HG03558 (cell line): Measurements from ENCODE around the gene AGBL5.

Experiments
- ATAC-seq: cut with Tn5 transposase; IDR thresholded peaks from one replicate; pipeline ENCODE4 v1.9.1; 2021; ENCODE audit warnings: moderate number of reproducible peaks; ENCODE audit not compliant: unreplicated experiment; ENCODE audit errors: extremely low read depth

AGBL5 gene

DNA sequence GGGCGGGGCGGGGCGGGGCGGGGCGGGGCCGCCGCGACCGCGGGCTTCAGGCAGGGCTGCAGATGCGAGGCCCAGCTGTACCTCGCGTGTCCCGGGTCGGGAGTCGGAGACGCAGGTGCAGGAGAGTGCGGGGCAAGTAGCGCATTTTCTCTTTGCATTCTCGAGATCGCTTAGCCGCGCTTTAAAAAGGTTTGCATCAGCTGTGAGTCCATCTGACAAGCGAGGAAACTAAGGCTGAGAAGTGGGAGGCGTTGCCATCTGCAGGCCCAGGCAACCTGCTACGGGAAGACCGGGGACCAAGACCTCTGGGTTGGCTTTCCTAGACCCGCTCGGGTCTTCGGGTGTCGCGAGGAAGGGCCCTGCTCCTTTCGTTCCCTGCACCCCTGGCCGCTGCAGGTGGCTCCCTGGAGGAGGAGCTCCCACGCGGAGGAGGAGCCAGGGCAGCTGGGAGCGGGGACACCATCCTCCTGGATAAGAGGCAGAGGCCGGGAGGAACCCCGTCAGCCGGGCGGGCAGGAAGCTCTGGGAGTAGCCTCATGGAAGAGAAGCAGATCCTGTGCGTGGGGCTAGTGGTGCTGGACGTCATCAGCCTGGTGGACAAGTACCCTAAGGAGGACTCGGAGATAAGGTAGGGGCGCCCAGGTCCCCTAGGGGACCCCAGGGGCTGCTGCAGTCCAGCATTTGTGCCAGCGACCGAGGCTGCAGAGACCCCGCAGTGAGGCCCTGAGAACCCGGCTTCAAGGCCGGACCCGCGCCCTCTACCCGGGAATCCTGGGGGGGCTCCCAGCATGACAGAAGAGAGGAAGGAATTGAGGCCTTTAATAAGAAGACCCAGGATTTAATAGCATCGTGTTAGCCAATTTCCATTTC is 35.5 kb downstream of the AGBL5 start, which contains the start of gene KHK:
KHK (plus strand) TSS at position 49 of the 870 bp plus-strand sequence; CDS start at position 537, 488 bp downstream.
- no peak for ATAC-seq

DNA sequence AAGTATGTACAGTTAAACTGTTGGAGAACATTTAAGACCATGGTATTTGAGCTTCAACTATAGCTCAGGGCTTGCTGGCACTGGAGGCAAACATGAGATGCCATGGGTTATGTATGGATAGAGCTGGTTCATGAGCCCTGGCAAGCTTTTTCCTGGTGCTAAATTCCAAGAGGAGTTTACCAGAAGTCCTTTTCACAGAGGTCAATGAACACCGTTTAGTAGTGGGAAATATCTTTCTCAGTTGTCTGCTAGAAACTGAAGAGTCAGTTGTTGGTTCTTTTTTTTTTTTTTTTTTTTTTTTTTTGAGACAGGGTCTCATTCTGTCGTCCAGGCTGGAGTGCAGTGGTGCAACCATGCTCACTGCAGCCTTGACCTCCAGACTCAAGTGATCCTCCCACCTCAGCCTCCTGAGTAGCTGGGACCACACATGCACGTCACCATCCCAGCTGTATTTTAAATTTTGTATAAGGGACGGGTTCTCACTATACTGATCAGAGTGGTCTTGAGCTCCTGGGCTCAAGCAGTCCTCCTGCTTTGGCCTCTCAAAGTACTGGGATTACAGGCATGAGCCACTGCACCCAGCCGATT is 36.4 kb downstream of the AGBL5 start:
- ATAC-seq: no peak

DNA sequence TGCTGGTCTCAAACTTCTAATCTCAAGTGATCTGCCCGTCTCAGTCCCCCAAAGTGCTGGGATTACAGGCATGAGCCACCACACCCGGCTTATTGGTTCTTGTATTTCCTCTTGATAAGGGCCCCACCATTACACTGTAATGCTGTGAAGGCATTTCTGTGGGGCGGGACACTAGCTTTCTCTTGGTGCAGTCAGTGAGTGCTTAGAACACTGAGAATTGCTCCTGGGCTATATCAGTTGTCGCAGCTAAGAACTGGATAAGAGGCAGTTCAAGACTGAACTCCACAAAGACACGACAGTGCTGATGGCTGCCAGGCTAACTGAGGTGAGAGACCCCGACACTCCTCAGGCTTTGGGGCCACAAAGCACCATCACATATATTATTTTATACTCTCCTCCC is 37.2 kb downstream of the AGBL5 start:
- no peak for ATAC-seq

DNA sequence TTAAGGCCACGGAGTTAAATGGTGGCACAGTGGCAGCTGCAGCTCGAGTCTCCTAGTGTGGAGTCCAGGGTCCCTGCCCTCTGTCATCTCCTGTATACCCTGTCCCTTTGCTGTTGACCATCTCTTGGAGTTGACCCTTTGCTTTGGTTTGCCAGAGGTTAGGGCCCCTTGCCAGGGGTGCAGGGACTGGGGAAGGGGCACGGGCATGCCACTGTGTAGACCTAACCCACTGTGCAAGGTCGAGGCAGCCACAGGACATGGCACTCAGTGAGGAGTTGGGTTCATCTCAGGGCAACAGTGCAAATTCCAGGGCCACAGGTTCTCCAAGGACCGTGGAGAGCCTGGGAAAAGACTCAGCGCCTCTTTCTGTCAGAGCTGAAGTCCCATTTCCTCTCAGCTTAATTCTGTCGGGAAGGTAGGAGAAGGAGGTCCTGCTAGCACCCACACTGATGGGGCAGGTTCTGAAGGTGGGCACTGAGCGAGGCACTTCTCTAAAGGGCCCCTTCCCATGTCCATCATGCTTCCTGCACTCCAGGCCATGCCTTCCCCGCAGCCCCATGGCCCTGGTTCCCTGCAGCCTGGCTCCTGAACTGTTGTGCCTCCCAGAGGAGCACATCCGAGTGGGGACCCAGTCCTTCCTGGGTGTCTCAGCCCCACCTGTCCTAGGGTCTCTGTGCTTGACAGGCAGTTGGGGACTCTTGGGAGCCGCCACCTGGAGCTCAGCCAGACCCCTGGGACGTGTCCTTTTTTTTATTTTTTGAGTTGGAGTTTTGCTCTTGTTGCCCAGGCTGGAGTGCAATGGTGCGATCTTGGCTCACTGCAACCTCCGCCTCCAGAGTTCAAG is 37.9 kb downstream of the AGBL5 start:
- no peak for ATAC-seq

DNA sequence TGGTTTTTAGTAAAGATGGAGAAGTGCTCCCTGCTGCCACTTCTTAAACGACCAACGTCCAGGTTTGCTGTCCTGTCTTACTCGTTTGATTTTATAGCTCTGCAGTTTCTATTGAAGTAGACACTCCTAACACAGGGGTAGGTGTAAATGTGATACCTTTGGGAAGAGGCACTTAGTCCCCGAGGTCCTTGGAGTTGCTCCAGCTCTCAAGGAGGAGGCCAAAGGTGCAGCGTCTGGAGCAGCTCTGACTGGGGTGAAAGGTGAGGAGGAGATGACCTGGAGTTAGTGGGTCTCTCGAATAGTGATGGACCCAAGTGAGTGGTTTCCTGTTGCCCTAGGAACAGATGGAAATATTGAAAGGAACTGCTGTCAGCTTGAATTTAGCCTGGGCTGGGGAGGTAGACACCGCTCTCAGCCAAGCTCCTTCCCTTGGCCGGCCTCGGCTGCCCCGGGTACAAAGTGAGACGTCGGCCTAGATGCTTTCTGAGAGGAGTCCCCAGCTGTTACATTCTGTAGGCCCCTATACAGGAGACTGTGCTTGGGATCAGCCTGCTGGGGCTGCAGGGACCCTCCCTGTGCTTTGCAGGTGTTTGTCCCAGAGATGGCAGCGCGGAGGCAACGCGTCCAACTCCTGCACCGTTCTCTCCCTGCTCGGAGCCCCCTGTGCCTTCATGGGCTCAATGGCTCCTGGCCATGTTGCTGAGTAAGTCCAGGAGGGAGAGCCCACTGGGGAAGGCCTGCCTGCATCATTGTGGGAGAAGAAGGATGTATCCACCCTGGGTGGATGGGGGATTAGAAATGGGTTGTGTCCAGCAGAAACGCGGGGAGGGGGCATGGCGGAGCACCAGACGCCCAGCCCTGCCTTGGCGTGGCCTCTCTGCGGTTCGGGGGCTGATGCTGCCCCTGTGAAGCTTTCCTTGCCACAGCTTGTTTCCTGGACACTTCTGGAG is 40.6 kb downstream of the AGBL5 start:
- ATAC-seq: no peak

DNA sequence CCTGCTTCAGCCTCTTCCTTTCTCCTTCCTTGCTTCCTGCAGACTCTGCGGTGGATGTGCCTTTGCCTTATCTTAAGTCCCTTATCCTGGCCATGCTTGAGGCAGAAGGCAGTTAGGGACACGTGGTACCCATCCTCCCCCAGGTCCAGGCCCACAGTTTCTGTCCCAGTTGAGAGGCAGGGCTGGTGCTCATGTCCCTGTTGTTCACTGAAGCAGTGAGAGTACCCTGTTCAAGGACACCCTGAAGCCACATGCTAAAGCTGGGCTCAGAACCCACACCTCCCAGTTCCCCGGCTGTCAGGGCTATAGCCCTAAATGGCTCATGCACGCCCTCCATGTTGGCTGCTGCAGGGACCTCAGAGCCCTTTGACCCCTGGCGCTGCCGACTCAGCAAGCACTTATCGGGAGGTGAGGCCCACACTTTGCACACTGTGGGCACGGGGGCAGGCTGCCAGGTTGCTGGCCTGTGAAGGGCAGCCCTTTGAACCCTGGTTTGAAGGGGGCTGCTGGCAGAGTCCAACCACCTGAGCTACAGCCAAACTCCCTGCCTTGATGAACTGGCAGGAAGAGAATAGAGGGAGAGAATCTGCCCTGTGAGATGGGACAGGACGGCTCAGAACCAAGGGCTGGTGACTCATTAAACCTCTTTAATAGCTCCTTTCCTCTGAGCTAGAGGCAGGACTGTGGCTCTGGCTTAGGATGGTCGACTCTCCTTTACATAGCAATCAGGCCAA is 41.4 kb downstream of the AGBL5 start:
- no peak for ATAC-seq

DNA sequence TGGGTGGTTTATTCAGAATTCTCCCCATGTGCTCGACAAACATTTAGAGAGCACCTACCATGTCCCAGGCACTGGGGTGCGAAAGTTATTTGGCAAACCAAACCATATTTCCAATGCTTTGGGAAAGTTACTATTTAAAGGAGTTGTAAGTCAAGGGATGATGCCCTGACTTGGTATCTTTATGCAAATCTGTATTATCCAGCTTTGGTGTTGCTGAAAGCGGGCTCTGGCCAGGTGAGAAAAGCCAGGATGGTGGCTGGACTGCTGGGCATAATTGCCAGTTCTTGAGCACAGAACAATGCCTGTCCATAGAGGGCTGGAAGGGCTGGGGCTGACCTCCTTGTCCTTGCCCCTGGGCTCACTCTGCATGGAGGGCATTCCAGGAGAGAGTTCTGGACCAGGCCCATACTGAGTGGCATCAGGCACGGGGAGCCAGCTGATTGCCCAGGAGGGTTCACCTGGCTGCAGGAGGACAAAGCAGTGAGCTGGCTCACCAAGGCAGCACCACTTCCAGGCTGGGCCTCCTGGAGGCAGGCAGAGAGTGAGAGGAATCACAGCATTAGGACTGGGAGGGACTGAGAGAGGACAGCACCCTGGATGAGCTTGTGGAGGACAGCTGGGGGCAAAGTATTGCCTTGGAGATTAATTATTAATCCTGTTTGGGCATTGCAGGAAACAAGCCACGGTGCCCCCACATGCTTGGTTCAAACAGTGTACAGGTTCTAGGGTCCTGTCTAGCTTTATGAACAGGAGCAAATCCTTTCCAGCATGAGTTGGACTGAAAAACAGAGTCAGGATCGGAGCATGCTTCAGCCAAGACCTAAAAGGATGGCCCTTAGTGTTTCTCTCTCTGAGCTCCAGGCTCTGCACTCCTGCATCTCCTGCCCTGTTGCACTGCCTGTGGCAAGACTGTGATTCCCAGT is 42.2 kb downstream of the AGBL5 start:
- ATAC-seq: no peak

DNA sequence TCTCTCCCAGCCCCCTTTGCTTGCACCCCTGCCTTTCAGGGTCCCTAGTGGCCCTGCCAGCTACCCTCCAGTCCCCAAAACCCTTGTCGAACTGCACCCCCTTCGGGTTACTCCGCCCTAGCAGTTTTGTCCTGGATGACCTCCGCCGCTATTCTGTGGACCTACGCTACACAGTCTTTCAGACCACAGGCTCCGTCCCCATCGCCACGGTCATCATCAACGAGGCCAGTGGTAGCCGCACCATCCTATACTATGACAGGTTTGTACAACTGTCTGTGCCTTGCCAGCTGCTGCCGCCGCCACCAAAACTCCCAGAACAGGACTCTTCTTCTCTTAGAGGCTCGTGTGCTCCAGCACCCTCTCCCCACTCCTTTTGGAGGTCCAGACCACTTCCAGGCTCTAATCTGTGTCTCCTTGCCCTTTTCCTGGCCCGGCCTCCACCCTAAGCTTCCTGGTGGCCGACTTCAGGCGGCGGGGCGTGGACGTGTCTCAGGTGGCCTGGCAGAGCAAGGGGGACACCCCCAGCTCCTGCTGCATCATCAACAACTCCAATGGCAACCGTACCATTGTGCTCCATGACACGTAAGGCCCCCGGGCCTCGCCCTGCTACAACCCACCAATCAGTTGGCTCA is 43.0 kb downstream of the AGBL5 start:
- ATAC-seq: no peak

DNA sequence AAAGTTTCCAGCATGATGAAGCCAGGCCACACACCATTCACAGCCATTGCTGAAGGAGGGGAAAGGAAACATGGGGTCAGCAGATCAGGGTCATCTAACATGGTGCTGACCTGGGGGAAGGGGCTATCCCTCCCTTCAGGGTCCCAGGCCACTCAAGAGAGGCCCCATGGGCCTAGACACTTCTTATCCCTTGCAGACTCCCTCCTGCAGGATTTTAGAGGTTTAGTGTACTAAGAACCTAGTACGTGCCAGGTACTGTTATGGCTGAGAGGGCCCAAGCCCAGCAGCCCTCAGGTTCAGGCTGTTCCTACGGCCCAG is 43.9 kb downstream of the AGBL5 start:
- no peak for ATAC-seq

DNA sequence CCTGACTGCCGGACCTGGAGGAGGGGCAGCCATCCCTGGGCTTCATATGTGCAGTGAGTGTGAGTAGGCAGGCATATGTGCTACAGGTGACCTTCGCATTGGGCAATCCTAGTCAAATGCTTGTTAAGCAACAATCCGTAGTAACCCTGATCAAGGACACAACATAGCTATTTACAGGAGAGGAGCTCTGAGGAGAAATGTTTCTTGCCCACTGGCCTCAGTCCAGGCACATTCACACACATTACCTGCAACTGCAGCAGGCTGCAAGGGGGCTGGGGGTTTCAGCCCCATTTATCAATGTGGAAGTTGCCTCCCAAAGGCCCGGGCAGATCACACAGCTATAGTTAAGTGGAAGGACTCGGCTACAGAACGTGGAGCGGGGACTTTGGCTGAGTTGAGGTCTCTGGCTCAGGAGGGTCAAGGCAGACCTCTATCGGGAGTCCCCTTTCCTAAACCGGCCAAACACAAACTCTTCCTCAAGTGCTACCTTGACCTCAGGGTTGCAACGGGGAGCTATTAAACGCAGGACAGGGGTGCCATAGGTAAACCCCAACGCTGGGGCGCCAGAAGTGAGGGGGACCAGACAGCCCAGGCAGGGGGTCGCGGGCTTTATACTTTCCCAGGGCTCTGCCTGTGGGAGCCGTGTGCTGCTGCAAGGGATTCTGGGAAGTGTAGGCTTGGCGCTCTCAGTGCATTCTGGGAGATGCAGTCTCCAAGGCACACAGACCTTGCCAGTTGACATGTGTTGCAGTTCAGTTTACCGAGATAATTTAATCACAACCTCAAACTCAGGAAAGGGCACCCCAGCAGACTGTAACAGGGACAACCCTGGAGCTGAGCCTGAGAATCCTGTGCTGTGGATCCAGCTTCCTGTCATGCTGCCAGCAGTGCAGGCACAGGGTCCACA is 44.5 kb downstream of the AGBL5 start:
- no peak for ATAC-seq

DNA sequence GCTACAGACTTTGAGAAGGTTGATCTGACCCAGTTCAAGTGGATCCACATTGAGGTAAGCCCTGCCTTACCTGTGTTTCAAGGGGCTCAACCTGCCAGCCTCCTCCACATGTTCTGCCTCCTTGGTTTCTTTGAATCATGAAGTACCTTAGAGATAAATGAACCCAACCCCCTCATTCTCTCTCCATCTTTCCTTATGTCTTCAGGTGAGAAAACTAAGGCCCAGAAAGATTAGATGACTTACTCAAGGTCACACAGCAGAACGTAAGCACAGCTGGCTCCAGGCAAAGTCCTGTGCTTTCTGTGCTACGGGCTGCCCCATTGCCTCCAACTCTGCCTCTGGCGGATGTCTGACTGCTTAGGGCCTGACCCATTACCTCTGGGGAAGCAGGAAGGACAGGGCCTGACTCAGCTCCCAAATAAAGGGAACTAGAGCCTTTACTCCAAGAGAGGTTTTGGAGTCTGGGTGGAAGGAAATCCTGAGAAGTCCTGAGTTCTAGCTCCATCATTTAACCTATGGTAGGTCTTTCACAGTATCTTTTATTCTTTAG is 45.4 kb downstream of the AGBL5 start:
- ATAC-seq: no peak

DNA sequence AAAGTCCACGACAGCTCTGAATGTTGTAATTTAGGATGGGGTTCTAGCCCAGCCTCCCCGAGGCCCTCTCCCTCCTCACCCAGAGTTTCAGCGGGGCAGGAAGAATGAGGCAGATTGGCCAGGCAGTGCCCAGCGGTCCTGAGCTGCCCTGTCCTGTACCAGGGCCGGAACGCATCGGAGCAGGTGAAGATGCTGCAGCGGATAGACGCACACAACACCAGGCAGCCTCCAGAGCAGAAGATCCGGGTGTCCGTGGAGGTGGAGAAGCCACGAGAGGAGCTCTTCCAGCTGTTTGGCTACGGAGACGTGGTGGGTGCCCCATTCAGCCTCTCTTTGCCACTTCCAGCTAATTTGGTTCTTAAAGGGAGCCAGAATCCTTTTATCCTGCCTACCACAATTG is 45.9 kb downstream of the AGBL5 start:
- ATAC-seq: no peak

DNA sequence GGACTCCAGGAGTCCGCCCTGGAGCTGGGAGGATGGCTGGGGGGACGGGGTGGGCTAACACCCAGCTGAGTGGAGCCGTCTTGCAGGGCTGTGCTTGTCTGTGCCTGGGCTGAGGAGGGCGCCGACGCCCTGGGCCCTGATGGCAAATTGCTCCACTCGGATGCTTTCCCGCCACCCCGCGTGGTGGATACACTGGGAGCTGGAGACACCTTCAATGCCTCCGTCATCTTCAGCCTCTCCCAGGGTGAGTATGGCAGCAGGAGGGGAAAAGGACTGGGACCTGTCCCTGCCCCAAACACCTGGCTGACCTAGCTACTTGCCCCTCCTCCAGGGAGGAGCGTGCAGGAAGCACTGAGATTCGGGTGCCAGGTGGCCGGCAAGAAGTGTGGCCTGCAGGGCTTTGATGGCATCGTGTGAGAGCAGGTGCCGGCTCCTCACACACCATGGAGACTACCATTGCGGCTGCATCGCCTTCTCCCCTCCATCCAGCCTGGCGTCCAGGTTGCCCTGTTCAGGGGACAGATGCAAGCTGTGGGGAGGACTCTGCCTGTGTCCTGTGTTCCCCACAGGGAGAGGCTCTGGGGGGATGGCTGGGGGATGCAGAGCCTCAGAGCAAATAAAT is 48.0 kb downstream of the AGBL5 start:
- no peak for ATAC-seq

DNA sequence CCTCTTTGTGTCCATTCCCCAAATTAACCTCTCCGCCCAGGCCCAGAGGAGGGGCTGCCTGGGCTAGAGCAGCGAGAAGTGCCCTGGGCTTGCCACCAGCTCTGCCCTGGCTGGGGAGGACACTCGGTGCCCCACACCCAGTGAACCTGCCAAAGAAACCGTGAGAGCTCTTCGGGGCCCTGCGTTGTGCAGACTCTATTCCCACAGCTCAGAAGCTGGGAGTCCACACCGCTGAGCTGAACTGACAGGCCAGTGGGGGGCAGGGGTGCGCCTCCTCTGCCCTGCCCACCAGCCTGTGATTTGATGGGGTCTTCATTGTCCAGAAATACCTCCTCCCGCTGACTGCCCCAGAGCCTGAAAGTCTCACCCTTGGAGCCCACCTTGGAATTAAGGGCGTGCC is 48.6 kb downstream of the AGBL5 start:
- ATAC-seq: no peak

DNA sequence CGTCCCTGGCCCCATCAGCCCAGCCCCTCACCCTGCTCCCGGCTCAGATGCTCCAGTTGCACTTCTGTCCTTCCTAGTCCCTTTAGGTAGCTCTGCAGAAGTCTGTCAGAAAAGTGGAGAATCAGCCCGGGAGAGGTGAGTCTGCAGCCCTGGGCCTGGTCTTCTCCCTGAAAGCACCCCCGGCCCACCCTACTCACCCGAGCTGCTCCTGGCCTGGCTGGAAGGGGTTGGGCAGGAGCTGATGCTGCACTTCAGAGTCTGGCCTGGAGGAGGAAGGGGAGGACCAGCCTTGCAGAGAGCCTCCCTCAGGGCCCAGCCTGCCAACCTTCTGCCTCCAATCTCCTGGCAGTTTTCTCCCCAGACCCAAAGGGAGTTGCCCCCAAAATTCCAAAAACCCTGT is 50.9 kb downstream of the AGBL5 start:
- ATAC-seq: no peak

DNA sequence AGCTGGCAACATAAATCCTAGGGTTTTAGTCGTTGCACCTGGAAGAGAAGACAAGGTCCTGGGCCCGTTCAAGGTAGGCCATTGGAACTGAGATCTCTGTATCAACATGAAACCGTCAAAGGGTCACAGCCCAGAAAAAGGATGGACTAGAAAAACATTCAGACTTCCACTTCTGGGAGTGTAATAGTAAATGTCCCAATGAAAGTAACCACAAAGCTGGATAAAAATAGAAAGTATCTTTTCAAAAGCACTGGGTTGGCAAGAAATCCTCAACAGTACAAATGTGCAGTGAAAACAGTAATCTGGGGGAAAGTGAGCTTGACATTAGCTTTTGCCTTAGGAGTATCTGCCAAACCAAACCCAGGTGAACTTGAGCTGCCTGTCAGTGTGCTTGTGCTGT is 54.5 kb downstream of the AGBL5 start:
- no peak for ATAC-seq
